GM23338 (cell line): ENCODE results near the gene TMEM119. TPM values are rescaled to one million over a fixed set of nuclear protein-coding genes. Genes with fewer than 3 reads are reported as not detected.
A peak's percentile ranks its signal among the peaks of the same experiment; 100 is the strongest.

ENCODE experiments used
- ATAC-seq: fragments of 200-7000 bp; cut with Tn5 transposase; 3 replicates; pipeline ENCODE4 v1.9.1; 2020
- DNase-seq: peaks from one replicate; pipeline ENCODE4 v3.0.0-alpha.2; 2015; ENCODE audit warnings: low spot score
- H2AFZ ChIP-seq: fragments of 200-600 bp; sonication (generic); 2 replicates; pipeline ENCODE4 v1.8.0; 2016; ENCODE audit warnings: antibody characterized with exemption, mild to moderate bottlenecking, moderate library complexity
- H3F3A ChIP-seq: fragments of 200-600 bp; sonication (generic); replicated peaks from 2 replicates; pipeline ENCODE4 v1.8.0; 2017; ENCODE audit warnings: antibody characterized with exemption, mixed run types, low read depth
- H3K27ac ChIP-seq: fragments of 200-600 bp; sonication (generic); 2 replicates; pipeline ENCODE4 v1.6.1; 2016; ENCODE audit warnings: low read depth
- H3K27me3 ChIP-seq: fragments of 200-600 bp; sonication (generic); 2 replicates; pipeline ENCODE4 v1.8.0; 2016; ENCODE audit warnings: mild to moderate bottlenecking, mixed run types, moderate library complexity; ENCODE audit not compliant: insufficient read depth
- H3K36me3 ChIP-seq: fragments of 200-600 bp; sonication (generic); 2 replicates; pipeline ENCODE4 v1.8.0; 2016; ENCODE audit warnings: mild to moderate bottlenecking; ENCODE audit not compliant: insufficient read depth
- H3K4me1 ChIP-seq: fragments of 200-600 bp; sonication (generic); 2 replicates; pipeline ENCODE4 v1.8.0; 2016; ENCODE audit warnings: mild to moderate bottlenecking, moderate library complexity; ENCODE audit not compliant: insufficient read depth
- H3K4me2 ChIP-seq: fragments of 200-600 bp; sonication (generic); 2 replicates; pipeline ENCODE4 v1.7.1; 2017; ENCODE audit warnings: mixed run types
- H3K4me3 ChIP-seq: fragments of 200-600 bp; sonication (generic); 2 replicates; pipeline ENCODE4 v1.6.1; 2016; ENCODE audit warnings: mixed run types
- H3K79me2 ChIP-seq: fragments of 200-600 bp; sonication (generic); replicated peaks from 2 replicates; pipeline ENCODE4 v1.8.0; 2017; ENCODE audit warnings: mild to moderate bottlenecking; ENCODE audit not compliant: insufficient read depth
- H3K9me2 ChIP-seq: fragments of 200-600 bp; sonication (generic); 2 replicates; pipeline ENCODE4 v1.8.0; 2017; ENCODE audit not compliant: insufficient read depth
- H4K20me1 ChIP-seq: fragments of 200-600 bp; sonication (generic); replicated peaks from 2 replicates; pipeline ENCODE4 v1.8.0; 2017; ENCODE audit warnings: mild to moderate bottlenecking; ENCODE audit not compliant: insufficient read depth
- H3K27ac Mint-ChIP-seq: 2 replicates; pipeline ENCODE4 v1.8.0; 2020; ENCODE audit warnings: inconsistent platforms, mild to moderate bottlenecking, moderate library complexity, mixed read lengths
- H3K27me3 Mint-ChIP-seq: 3 replicates; pipeline ENCODE4 v1.8.0; 2022; ENCODE audit warnings: low read depth, mild to moderate bottlenecking, moderate library complexity, mixed read lengths, inconsistent platforms; ENCODE audit not compliant: insufficient read depth, poor library complexity
- H3K36me3 Mint-ChIP-seq: 3 replicates; pipeline ENCODE4 v1.8.0; 2021; ENCODE audit warnings: low read depth, mild to moderate bottlenecking, inconsistent platforms, moderate library complexity, mixed read lengths
- H3K4me1 Mint-ChIP-seq: 3 replicates; pipeline ENCODE4 v1.8.0; 2020; ENCODE audit warnings: mild to moderate bottlenecking, inconsistent platforms, mixed read lengths
- H3K4me3 Mint-ChIP-seq: 3 replicates; pipeline ENCODE4 v1.8.0; 2021; ENCODE audit warnings: moderate library complexity, mild to moderate bottlenecking, inconsistent platforms, mixed read lengths
- H3K9me3 Mint-ChIP-seq: 3 replicates; pipeline ENCODE4 v1.8.0; 2020; ENCODE audit warnings: moderate library complexity, mild to moderate bottlenecking, inconsistent platforms, mixed read lengths
- CTCF ChIP-seq, 2 experiments: fragments of 200-600 bp in 1 of 2; sonication (generic) in 1 of 2; conservative IDR thresholded peaks; 2 replicates each; pipeline versions ENCODE4 v1.5.1 to v1.6.1; 2016 to 2017; ENCODE audit warnings: antibody characterized with exemption in 2 of 2, low read depth in 2 of 2, mild to moderate bottlenecking in 2 of 2, moderate library complexity in 1 of 2
- EZH2 ChIP-seq: fragments of 200-600 bp; sonication (generic); IDR thresholded peaks from one replicate; pipeline ENCODE4 v1.8.0; 2017; ENCODE audit warnings: antibody characterized with exemption, mild to moderate bottlenecking, low read depth; ENCODE audit not compliant: unreplicated experiment
- POLR2AphosphoS5 ChIP-seq: IDR thresholded peaks from 2 replicates; pipeline ENCODE4 v1.6.1; 2016; ENCODE audit warnings: antibody characterized with exemption, low read depth
- ZNF114 ChIP-seq: fragments of 250-450 bp; sonication (Bioruptor Pico); IDR thresholded peaks from 2 replicates; pipeline ENCODE4 v1.5.0; 2020; ENCODE audit warnings: mild to moderate bottlenecking, moderate library complexity
- ZNF462 ChIP-seq: fragments of 250-450 bp; sonication (Bioruptor Pico); IDR thresholded peaks from 2 replicates; pipeline ENCODE4 v1.5.0; 2020; ENCODE audit warnings: mild to moderate bottlenecking, moderate library complexity
- polyA plus RNA-seq: library from polyadenylated mRNA; unstranded; fragments of >200 nt; fragmentation: Nextera tagmentation; extraction: Ambion mirVana; gene quantifications from 2 replicates; pipeline ENCODE4 v1.2.1, GENCODE V29; 2016
- total RNA-seq: library from RNA; depleted of rRNA; stranded (reverse); fragments of >200 nt; shearing (Covaris generic); gene quantifications from 2 replicates; pipeline ENCODE4 v1.2.3, GENCODE V29; 2014
- TF ChIP-seq, protein P1 (sequence below): IDR thresholded peaks from 2 replicates; pipeline ENCODE4 v1.6.1; 2016; ENCODE audit warnings: antibody characterized with exemption

Gene TMEM119
- total and polyA plus RNA-seq, 2 experiments from 2014 or later, result 0.06 to 0.07 TPM

DNA sequence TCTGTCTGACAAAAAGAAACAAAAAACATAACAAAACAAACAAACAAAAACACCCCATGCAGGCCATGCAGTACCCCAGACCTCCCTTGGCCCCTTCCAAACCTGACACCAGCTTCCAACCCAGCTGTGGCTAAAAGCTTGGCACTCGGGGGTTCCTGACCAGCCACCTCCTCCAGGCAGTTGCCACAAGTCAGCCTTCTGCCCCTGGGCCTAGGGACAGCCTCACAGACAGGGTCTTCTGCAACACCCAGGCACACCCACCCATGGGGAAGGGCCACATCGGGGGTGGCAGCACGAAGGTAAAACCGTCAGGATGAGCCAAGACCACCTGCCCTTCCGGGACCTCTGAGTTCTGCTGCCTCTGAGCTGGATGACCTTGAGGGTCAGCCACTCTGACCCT, 10.7 kb upstream of the TMEM119 start (continued):
- no peak for TF ChIP-seq ZNF462 (CRISPR knock-in tag)
- TF ChIP-seq POLR2AphosphoS5, result no peak

- H3K4me2 ChIP-seq, result no peak overlapping the region
- H3K9me2 ChIP-seq, result no peaks in the 10 kb centered on the region
- 0 out of 2 replicates have a peak overlapping the region, but pooled peaks have one; percentile 7 for H2AFZ ChIP-seq
- H3K36me3 ChIP-seq, result no peaks in the 10 kb centered on the region
- H3K79me2 ChIP-seq, result no peaks in the 10 kb centered on the region
- peaks cover 8% of the 10 kb centered on the region for H3K27me3 Mint-ChIP-seq
- H3K27ac Mint-ChIP-seq, result no peak overlapping the region
- no peak overlapping the region for H3K4me3 ChIP-seq
- no peaks in the 10 kb centered on the region; the same call in 1 of the 2 replicates for H3K4me1 ChIP-seq
- H3K36me3 Mint-ChIP-seq, result no peaks in the 10 kb centered on the region
- no peaks in the 10 kb centered on the region for H3K27me3 ChIP-seq
- 0 out of 2 replicates have a peak, but pooled peaks cover 6% of the 10 kb centered on the region for H3F3A ChIP-seq
- DNase-seq, result no peak
- no peak for ATAC-seq
- H3K27ac ChIP-seq, result no peak overlapping the region
- no peak overlapping the region for H3K4me3 Mint-ChIP-seq
- H3K4me1 Mint-ChIP-seq, result peaks cover 22% of the 10 kb centered on the region
- H3K9me3 Mint-ChIP-seq, result no peaks in the 10 kb centered on the region
- no peaks in the 10 kb centered on the region for H4K20me1 ChIP-seq
- TF ChIP-seq CTCF (conservative IDR thresholded peaks at IDR 0.05; ENCODE audit: low read depth in 2 of 2), result no peak
- no peak for TF ChIP-seq ZNF114 (CRISPR knock-in tag)
- TF ChIP-seq EZH2, result no peak
- TF ChIP-seq, protein P1, sequence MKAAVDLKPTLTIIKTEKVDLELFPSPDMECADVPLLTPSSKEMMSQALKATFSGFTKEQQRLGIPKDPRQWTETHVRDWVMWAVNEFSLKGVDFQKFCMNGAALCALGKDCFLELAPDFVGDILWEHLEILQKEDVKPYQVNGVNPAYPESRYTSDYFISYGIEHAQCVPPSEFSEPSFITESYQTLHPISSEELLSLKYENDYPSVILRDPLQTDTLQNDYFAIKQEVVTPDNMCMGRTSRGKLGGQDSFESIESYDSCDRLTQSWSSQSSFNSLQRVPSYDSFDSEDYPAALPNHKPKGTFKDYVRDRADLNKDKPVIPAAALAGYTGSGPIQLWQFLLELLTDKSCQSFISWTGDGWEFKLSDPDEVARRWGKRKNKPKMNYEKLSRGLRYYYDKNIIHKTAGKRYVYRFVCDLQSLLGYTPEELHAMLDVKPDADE, result no peak
These were observed 10.2 kb upstream of the TMEM119 start for GRCh38 chr12:108607981-108608600.
